Breast epithelium (tissue), 4 donors: ENCODE measurements around the gene NPR2. TPM values are rescaled to one million over a fixed set of nuclear protein-coding genes. Genes with fewer than 3 reads are reported as not detected.

ENCODE experiments used
- DNase-seq, 2 donors: peaks; one replicate each; pipeline ENCODE4 v3.0.0-alpha.2; 2019; ENCODE audit warnings: low spot score in 2 of 2
- H3K27ac ChIP-seq, 2 donors: fragments of 200-600 bp; sonication (generic) in 1 of 2; one replicate each; pipeline ENCODE4 v1.5.1; 2016 to 2019; ENCODE audit warnings: mild to moderate bottlenecking in 1 of 2
- H3K27me3 ChIP-seq, 2 donors: fragments of 200-600 bp; sonication (generic) in 1 of 2; one replicate each; pipeline versions ENCODE4 v1.5.1 to v1.6.0; 2017 to 2019; ENCODE audit warnings: control low read depth in 1 of 2, mild to moderate bottlenecking in 1 of 2
- H3K36me3 ChIP-seq: fragments of 200-600 bp; one replicate; pipeline ENCODE4 v1.5.1; 2019
- H3K4me1 ChIP-seq, 2 donors: fragments of 200-600 bp; sonication (generic); one replicate each; pipeline ENCODE4 v1.5.1; 2016 to 2019; ENCODE audit warnings: control low read depth in 1 of 2
- H3K4me3 ChIP-seq, 3 donors: fragments of 200-600 bp; sonication (generic); 1 replicate in 2 of 3; 2 replicates in 1 of 3; pipeline ENCODE4 v1.5.1; 2016 to 2019; ENCODE audit warnings: mild to moderate bottlenecking in 3 of 3, moderate library complexity in 2 of 3
- H3K9me3 ChIP-seq, 2 donors: fragments of 200-600 bp; sonication (generic) in 1 of 2; one replicate each; pipeline ENCODE4 v1.5.1; 2016 to 2019; ENCODE audit warnings: control low read depth in 1 of 2
- CTCF ChIP-seq, 3 donors: fragments of 450-650 bp; IDR thresholded peaks; one replicate each; pipeline ENCODE4 v1.5.1; 2016 to 2017; ENCODE audit warnings: antibody characterized with exemption in 3 of 3, mild to moderate bottlenecking in 3 of 3, moderate library complexity in 3 of 3
- POLR2A ChIP-seq: fragments of 450-650 bp; IDR thresholded peaks from one replicate; pipeline ENCODE4 v1.6.1; 2016; ENCODE audit warnings: antibody characterized with exemption, mild to moderate bottlenecking, moderate library complexity
- POLR2AphosphoS5 ChIP-seq, 3 donors: sonication (generic); formaldehyde crosslinking; IDR thresholded peaks; one replicate each; pipeline ENCODE4 v1.6.1; 2017; ENCODE audit warnings: antibody characterized with exemption in 3 of 3
- intact Hi-C: fragments of 100-400 bp; cut with DNase I; formaldehyde crosslinking; loops from one replicate; pipeline ENCODE4 v1.15.1; 2023; ENCODE audit warnings: low total_unique reads
- total RNA-seq, 3 donors: library from RNA; depleted of rRNA; stranded (reverse); fragments of >200 nt; gene quantifications; one replicate each; pipeline ENCODE4 v1.1.0, GENCODE V29; 2016

Gene NPR2
- total RNA-seq, 3 donors from 2014 or later, result 10.2 to 34.2 (median 14.7) TPM

DNA sequence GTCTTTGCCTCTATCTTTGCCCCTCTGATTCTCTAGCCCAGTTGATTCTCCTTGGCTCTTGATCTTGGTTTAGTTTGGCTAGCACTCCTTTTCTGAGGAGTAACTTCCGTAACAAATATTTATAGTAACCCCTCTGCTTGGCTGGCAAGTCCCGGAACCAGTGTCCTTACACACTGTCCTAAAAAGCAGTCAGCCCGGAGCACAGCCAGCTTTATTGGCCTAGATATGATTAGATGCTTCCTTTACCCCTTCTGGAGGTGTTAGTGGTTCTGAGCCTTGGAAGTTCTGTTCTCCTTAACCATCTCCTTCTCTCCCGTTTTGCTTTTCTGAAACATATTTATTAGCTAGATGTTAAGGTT, 20.3 kb upstream of the NPR2 start:
- intact Hi-C loops, result no loop called here
- H3K27me3 ChIP-seq, result no peaks in the 10 kb centered on the region
- H3K4me1 ChIP-seq, result peaks cover 0 to 15% of the 10 kb centered on the region in 2 donors
- H3K36me3 ChIP-seq, result no peaks in the 10 kb centered on the region
- peak overlapping the region in 1 of 3 donors; percentile 35 for H3K4me3 ChIP-seq
- TF ChIP-seq POLR2A (no peak), CTCF (IDR thresholded peaks at IDR 0.05) (no peak), POLR2AphosphoS5 (IDR thresholded peaks at IDR 0.05) (no peak)
- H3K27ac ChIP-seq, result peak overlapping the region; percentile 58 to 64
- H3K9me3 ChIP-seq, result no peaks in the 10 kb centered on the region
- peak in 1 of 2 donors; percentile 53 for DNase-seq

- peak overlapping the region; percentile 58 to 64 for H3K27ac ChIP-seq
These were observed 19.9 kb upstream of the NPR2 start for GRCh38 chr9:35771534-35771933.

GRCh38 chr9:35771943-35772342, 19.4 kb upstream of the NPR2 start:
- H3K4me3 ChIP-seq, result no peak overlapping the region

More at GRCh38 chr9:35771534-35771933, 19.9 kb upstream of the NPR2 start:
- H3K4me1 ChIP-seq, result peaks cover 0 to 15% of the 10 kb centered on the region in 2 donors
- H3K9me3 ChIP-seq, result no peaks in the 10 kb centered on the region
- intact Hi-C loops, result no loop called here
- no peaks in the 10 kb centered on the region for H3K36me3 ChIP-seq
- TF ChIP-seq POLR2AphosphoS5 (IDR thresholded peaks at IDR 0.05), result no peak
- no peak for TF ChIP-seq POLR2A
- TF ChIP-seq CTCF (IDR thresholded peaks at IDR 0.05), result no peak
- no peak for DNase-seq
- H3K27me3 ChIP-seq, result no peaks in the 10 kb centered on the region
- peak overlapping the region in 1 of 3 donors; percentile 35 for H3K4me3 ChIP-seq

GRCh38 chr9:35774907-35775635, 16.3 kb upstream of the NPR2 start:
- Histone ChIP-seq H3K27ac (no peak overlapping the region), H3K27me3 (no peaks in the 10 kb centered on the region), H3K4me3 (no peak overlapping the region), H3K9me3 (no peaks in the 10 kb centered on the region), H3K36me3 (no peaks in the 10 kb centered on the region), H3K4me1 (peaks cover 0 to 15% of the 10 kb centered on the region in 2 donors)
- DNase-seq, result no peak
- intact Hi-C loops, result no loop called here
- TF ChIP-seq POLR2AphosphoS5 (IDR thresholded peaks at IDR 0.05) (no peak), CTCF (IDR thresholded peaks at IDR 0.05) (no peak), POLR2A (no peak)

More at GRCh38 chr9:35771943-35772342, 19.4 kb upstream of the NPR2 start:
- TF ChIP-seq POLR2AphosphoS5 (IDR thresholded peaks at IDR 0.05), result no peak
- TF ChIP-seq CTCF (IDR thresholded peaks at IDR 0.05), result no peak
- intact Hi-C loops, result no loop called here
- DNase-seq, result no peak
- H3K9me3 ChIP-seq, result no peaks in the 10 kb centered on the region
- H3K27me3 ChIP-seq, result no peaks in the 10 kb centered on the region
- H3K36me3 ChIP-seq, result no peaks in the 10 kb centered on the region
- peaks cover 0 to 15% of the 10 kb centered on the region in 2 donors for H3K4me1 ChIP-seq
- peak overlapping the region in 1 of 2 donors; percentile 58 for H3K27ac ChIP-seq

DNA sequence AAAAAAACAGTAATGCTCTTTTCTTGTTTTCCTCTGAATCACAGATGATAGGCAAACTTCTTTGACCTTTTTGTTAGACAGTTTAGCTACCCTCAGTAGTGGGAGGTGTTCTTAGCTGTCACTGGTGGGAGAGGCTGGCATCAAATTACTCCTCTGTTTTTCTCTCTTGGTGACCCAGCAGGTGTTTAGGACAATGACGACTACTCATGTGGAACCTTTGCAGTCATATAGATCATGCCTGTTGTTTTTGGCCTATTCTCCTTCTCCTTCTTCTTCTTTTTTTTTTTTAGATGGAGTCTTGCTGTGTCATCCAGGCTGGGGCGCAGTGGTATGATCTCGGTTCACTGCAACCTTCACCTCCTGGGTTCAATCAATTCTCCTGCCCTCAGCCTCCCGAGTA, 15.4 kb upstream of the NPR2 start:
- TF ChIP-seq POLR2A (no peak), CTCF (IDR thresholded peaks at IDR 0.05) (no peak), POLR2AphosphoS5 (IDR thresholded peaks at IDR 0.05) (no peak)
- Histone ChIP-seq H3K27me3 (no peaks in the 10 kb centered on the region), H3K36me3 (no peaks in the 10 kb centered on the region), H3K4me1 (peaks cover 0 to 8% of the 10 kb centered on the region in 2 donors), H3K27ac (no peak overlapping the region), H3K9me3 (no peaks in the 10 kb centered on the region), H3K4me3 (no peak overlapping the region)
- intact Hi-C loops, result no loop called here
- DNase-seq, result no peak
